Body of pancreas (tissue), 4 donors: ENCODE results near the gene COPZ1. TPM values are rescaled to one million over a fixed set of nuclear protein-coding genes. Genes with fewer than 3 reads are reported as not detected.
"Not testable (repeated sequence)": the region's sequence is repeated elsewhere in the genome, so short reads cannot be mapped to it uniquely, and the experiment has no call there.

Experiments
- ATAC-seq: fragments of 150-250 bp; one replicate; pipeline ENCODE4 v1.9.1; 2016
- DNase-seq, 4 donors: peaks; one replicate each; pipeline ENCODE4 v3.0.0-alpha.2; 2019
- H3K27ac ChIP-seq, 4 donors: fragments of 200-600 bp; sonication (generic); 1 replicate in 3 of 4; 2 replicates in 1 of 4; pipeline versions ENCODE4 v1.5.1 to v1.6.1; 2016 to 2019; ENCODE audit warnings: mild to moderate bottlenecking in 1 of 4, mixed read lengths in 1 of 4, moderate library complexity in 1 of 4
- H3K27me3 ChIP-seq, 2 donors: fragments of 200-600 bp; sonication (generic); one replicate each; pipeline ENCODE4 v1.6.0; 2016; ENCODE audit warnings: mild to moderate bottlenecking in 1 of 2
- H3K36me3 ChIP-seq, 2 donors: fragments of 200-600 bp; sonication (generic); replicated peaks in 1 of 2; 2 replicates each; pipeline ENCODE4 v1.5.1; 2016; ENCODE audit warnings: low read depth in 2 of 2; ENCODE audit not compliant: insufficient read depth in 1 of 2
- H3K4me1 ChIP-seq: fragments of 200-600 bp; sonication (generic); one replicate; pipeline ENCODE4 v1.6.0; 2016
- H3K4me3 ChIP-seq, 2 donors: fragments of 200-600 bp; sonication (generic); 1 replicate in 1 of 2; 2 replicates in 1 of 2; pipeline ENCODE4 v1.5.1; 2016 to 2019
- H3K9me3 ChIP-seq, 3 donors: fragments of 200-600 bp; sonication (generic); 1 replicate in 2 of 3; 2 replicates in 1 of 3; pipeline ENCODE4 v1.5.1; 2016
- POLR2A ChIP-seq, 3 donors: fragments of 450-650 bp; IDR thresholded peaks; one replicate each; pipeline ENCODE4 v1.6.1; 2016; ENCODE audit warnings: antibody characterized with exemption in 3 of 3, mild to moderate bottlenecking in 2 of 3
- WGBS, 2 donors: methylation state at CpG; one replicate each; pipeline ENCODE4 v1.1.5; 2017; 5-methylcytosine and 5-hydroxymethylcytosine counted together
- intact Hi-C: fragments of 100-400 bp; cut with DNase I; formaldehyde crosslinking; loops from one replicate; pipeline ENCODE4 v1.15.1; 2023
- total RNA-seq, 2 donors: library from RNA; depleted of rRNA; stranded (reverse); fragments of >200 nt; gene quantifications; one replicate each; pipeline ENCODE4 v1.1.0, GENCODE V29; 2016
- TF ChIP-seq, protein P1 (sequence below), 7 experiments: fragments of 450-650 bp in 4 of 7; fragments of 200-600 bp in 3 of 7; sonication (generic) in 3 of 7; IDR thresholded peaks; one replicate each; pipeline ENCODE4 v1.5.1; 2016 to 2019; ENCODE audit warnings: antibody characterized with exemption in 7 of 7

Gene COPZ1
- total RNA-seq, 2 donors from 2014 or later = 34.3 to 71.3 TPM

DNA sequence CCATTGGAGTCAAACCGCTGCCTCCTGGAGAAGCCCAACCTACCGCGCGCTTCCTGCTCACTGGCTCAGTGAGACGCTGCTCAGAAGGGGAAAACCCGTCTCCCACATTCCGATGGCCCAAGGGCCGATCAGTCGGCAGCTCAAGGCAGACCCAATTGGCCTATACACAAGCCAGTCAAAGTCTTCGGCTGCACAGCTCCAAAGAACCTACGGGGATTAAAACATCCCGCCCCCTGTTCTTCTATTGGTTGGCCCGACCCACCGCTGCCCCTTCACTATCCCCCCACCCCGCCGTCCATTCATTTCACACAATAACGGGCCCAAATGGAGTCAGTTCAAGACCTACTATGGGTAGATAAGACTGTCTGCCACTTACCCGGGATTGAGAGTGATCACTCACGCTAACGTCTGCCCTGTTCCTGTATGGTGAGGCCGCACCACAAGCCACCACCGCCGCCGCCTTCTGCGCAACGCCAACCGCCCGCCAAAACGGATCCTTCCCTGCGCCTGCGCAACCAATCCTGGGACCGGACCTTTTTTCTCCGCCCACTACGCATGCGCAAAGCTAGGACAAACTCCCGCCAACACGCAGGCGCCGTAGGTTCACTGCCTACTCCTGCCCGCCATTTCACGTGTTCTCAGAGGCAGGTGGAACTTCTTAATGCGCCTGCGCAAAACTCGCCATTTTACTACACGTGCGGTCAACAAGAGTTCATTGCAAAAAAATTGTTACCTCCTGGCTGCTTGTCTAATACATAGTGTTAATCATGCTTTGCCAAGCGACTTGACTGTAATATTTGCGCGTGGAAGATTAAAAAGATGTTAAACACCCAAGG is 45.1 kb upstream of the COPZ1 start, which contains the start of gene CBX5:
Gene CBX5 (minus strand): TSS at position 491 of the 836 bp plus-strand sequence. CDS start 22,472 bp downstream, outside the sequence.
- Histone ChIP-seq H3K27me3 (no peaks in the 10 kb centered on the region), H3K4me3 (peak within 1 kb of the TSS; percentile 52 to 62), H3K27ac (peak within 1 kb of the TSS; percentile 84 to 99 (median 96)), H3K4me1 (peaks cover 42% of the 10 kb centered on the region), H3K36me3 (peaks cover 8 to 10% of the 10 kb centered on the region in 2 donors), H3K9me3 (no peaks in the 10 kb centered on the region)
- 1% methylated on average over 24 to 49 of the region's 49 CpGs for WGBS, 2 donors
- DNase-seq = peak; percentile 99 to 100 (median 100)
- peak; percentile 57 to 92 (median 90) for TF ChIP-seq POLR2A (IDR thresholded peaks at IDR 0.05)
- TF ChIP-seq, protein P1, sequence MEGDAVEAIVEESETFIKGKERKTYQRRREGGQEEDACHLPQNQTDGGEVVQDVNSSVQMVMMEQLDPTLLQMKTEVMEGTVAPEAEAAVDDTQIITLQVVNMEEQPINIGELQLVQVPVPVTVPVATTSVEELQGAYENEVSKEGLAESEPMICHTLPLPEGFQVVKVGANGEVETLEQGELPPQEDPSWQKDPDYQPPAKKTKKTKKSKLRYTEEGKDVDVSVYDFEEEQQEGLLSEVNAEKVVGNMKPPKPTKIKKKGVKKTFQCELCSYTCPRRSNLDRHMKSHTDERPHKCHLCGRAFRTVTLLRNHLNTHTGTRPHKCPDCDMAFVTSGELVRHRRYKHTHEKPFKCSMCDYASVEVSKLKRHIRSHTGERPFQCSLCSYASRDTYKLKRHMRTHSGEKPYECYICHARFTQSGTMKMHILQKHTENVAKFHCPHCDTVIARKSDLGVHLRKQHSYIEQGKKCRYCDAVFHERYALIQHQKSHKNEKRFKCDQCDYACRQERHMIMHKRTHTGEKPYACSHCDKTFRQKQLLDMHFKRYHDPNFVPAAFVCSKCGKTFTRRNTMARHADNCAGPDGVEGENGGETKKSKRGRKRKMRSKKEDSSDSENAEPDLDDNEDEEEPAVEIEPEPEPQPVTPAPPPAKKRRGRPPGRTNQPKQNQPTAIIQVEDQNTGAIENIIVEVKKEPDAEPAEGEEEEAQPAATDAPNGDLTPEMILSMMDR (IDR thresholded peaks at IDR 0.05) = no peak
- peak; percentile 84 for ATAC-seq
- intact Hi-C loops = no loop called here

DNA sequence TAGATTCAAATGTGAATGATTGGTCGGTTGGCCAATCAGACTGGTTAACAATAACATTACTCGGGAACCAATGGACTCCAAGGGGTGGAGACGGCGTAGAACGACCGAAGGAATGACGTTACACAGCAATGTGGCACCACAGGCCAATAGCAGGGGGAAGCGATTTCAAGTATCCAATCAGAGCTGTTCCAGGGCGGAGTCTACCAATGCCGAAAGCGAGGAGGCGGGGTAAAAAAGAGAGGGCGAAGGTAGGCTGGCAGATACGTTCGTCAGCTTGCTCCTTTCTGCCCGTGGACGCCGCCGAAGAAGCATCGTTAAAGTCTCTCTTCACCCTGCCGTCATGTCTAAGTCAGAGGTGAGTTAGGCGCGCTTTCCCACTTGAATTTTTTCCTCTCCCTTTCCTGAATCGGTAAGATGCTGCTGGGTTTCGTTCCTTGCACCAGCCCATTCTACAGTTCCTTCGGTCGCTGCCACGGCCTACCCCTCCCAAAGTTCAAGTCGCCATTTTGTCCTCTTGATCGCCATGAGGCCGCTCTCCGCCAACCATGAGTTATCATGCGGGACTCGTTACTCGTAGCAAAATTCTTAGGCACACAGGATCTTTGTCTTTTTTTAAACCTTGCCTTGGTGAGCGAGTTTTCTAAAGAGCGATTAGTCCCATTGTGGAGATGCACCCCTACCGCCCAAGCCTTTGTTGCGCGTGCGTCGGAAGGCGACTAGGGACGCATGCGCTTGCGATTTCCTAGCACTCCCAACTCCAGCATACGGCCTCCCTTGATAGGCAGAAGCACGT is 44.3 kb upstream of the COPZ1 start, which contains the start of gene HNRNPA1:
Gene HNRNPA1 (plus strand): TSS at position 259 of the 793 bp plus-strand sequence. CDS start 82 bp downstream, at position 341.
- H3K4me1 ChIP-seq = peaks cover 48% of the 10 kb centered on the region
- DNase-seq = peak; percentile 96 to 100 (median 98)
- peak within 1 kb of the TSS; percentile 84 to 99 (median 96) for H3K27ac ChIP-seq
- H3K36me3 ChIP-seq = peaks cover 8 to 14% of the 10 kb centered on the region in 2 donors
- H3K4me3 ChIP-seq = peak within 1 kb of the TSS; percentile 52 to 62
- ATAC-seq = peak; percentile 87
- H3K27me3 ChIP-seq = no peaks in the 10 kb centered on the region
- TF ChIP-seq, protein P1 (IDR thresholded peaks at IDR 0.05) = peak in 1 of 7 experiments; percentile 17
- TF ChIP-seq POLR2A (IDR thresholded peaks at IDR 0.05) = peak; percentile 88 to 99 (median 99)
- intact Hi-C loops = no loop called here
- no peaks in the 10 kb centered on the region for H3K9me3 ChIP-seq
- 0% methylated on average over 48 of the region's 48 CpGs for WGBS, 2 donors

GRCh38 chr12:54281261-54281638 is 43.7 kb upstream of the COPZ1 start:
- intact Hi-C loops, ATAC-seq, DNase-seq, H3K9me3 ChIP-seq, H3K27me3 ChIP-seq: not testable (repeated sequence)
- peak overlapping the region; percentile 52 to 62 for H3K4me3 ChIP-seq
- 0 to 2% methylated on average over 10 of the region's 10 CpGs for WGBS, 2 donors
- peaks cover 54% of the 10 kb centered on the region for H3K4me1 ChIP-seq
- peaks cover 8 to 18% of the 10 kb centered on the region in 2 donors for H3K36me3 ChIP-seq
- H3K27ac ChIP-seq = peak overlapping the region; percentile 84 to 99 (median 96)

DNA sequence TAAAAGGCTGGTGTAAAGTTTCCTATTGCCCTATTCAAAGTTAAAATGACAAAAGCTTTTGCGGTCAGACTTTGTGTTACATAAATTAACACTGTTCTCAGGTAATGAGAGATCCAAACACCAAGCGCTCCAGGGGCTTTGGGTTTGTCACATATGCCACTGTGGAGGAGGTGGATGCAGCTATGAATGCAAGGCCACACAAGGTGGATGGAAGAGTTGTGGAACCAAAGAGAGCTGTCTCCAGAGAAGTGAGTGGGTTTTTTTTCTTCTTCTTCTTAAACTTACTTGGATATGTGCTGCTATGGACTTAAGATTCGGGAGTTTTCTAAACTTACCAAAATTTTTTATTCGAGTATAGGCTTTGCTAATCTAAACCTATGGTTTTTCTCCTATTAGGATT is 43.2 kb upstream of the COPZ1 start:
- H3K27me3 ChIP-seq, intact Hi-C loops, H3K9me3 ChIP-seq, DNase-seq, ATAC-seq: not testable (repeated sequence)
- peaks cover 8 to 22% of the 10 kb centered on the region in 2 donors for H3K36me3 ChIP-seq
- peaks cover 58% of the 10 kb centered on the region for H3K4me1 ChIP-seq
- peak overlapping the region; percentile 52 to 62 for H3K4me3 ChIP-seq
- WGBS, 2 donors = 3 to 5% methylated on average over 4 of the region's 4 CpGs
- peak overlapping the region in 3 of 4 donors; percentile 84 to 99 (median 95) for H3K27ac ChIP-seq

DNA sequence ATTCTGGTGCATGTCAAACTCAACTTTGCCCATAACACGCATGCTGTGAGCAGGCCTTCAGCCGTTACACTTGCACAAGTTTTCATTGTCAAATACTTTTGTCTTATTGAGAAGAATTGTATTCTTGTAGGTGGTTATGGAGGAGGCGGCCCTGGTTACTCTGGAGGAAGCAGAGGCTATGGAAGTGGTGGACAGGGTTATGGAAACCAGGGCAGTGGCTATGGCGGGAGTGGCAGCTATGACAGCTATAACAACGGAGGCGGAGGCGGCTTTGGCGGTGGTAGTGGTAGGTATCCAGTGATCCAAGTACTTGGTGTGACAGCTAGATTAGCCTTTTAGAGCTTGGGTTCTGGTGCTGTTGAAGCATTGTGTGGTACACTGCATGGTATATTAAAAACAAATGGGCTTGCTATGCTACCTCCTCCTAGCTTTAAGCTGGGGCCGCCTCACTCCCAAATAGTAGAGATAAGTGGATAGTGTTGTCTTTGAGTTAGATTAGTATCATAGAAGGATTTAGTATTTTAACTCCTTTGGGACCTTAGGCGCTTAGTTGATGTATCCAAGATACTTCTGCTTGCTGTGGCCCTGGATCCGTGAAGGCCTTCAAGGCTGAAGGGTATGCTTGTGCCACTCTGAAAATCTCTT is 41.9 kb upstream of the COPZ1 start:
- no peak for ATAC-seq
- H3K4me3 ChIP-seq = peak overlapping the region in 1 of 2 donors; percentile 62
- peaks cover 13 to 31% of the 10 kb centered on the region in 2 donors for H3K36me3 ChIP-seq
- no peaks in the 10 kb centered on the region for H3K27me3 ChIP-seq
- peak in 1 of 3 donors; percentile 10 for TF ChIP-seq POLR2A (IDR thresholded peaks at IDR 0.05)
- TF ChIP-seq, protein P1 (IDR thresholded peaks at IDR 0.05) = no peak
- peaks cover 56% of the 10 kb centered on the region for H3K4me1 ChIP-seq
- 12 to 17% methylated on average over 11 of the region's 11 CpGs for WGBS, 2 donors
- peak in 1 of 4 donors; percentile 25 for DNase-seq
- peak overlapping the region in 2 of 4 donors; percentile 2 to 14 for H3K27ac ChIP-seq
- H3K9me3 ChIP-seq = no peaks in the 10 kb centered on the region
- intact Hi-C loops = no loop called here

GRCh38 chr12:54284070-54284780 is 40.7 kb upstream of the COPZ1 start:
- DNase-seq, H3K9me3 ChIP-seq, H3K27me3 ChIP-seq, H3K4me3 ChIP-seq, ATAC-seq, intact Hi-C loops: not testable (repeated sequence)
- Histone ChIP-seq H3K27ac (peak overlapping the region in 1 of 4 donors; percentile 30), H3K4me1 (peaks cover 49% of the 10 kb centered on the region), H3K36me3 (peaks cover 13 to 31% of the 10 kb centered on the region in 2 donors)
- WGBS, 2 donors = 11 to 13% methylated on average over 2 of the region's 2 CpGs
